SJSA1 (cell line): Measurements from ENCODE around the gene SOCS7. TPM values are rescaled to one million over a fixed set of nuclear protein-coding genes. Genes with fewer than 3 reads are reported as not detected.
"Not testable (repeated sequence)": the region's sequence is repeated elsewhere in the genome, so short reads cannot be mapped to it uniquely, and the experiment has no call there.

Experiments used
- DNase-seq, 2 experiments: peaks; one replicate each; pipeline ENCODE4 v3.0.0-alpha.2; 2015 to 2020; ENCODE audit warnings: low spot score in 2 of 2, low read depth in 1 of 2
- H3K27ac ChIP-seq: fragments of 250-450 bp; sonication (Bioruptor Pico); 2 replicates; pipeline ENCODE4 v1.5.1; 2020; ENCODE audit warnings: mild to moderate bottlenecking, moderate library complexity
- H3K27me3 ChIP-seq: fragments of 250-450 bp; sonication (Bioruptor Pico); replicated peaks from 2 replicates; pipeline ENCODE4 v1.5.1; 2020; ENCODE audit warnings: mild to moderate bottlenecking, moderate library complexity
- H3K36me3 ChIP-seq: fragments of 250-450 bp; sonication (Bioruptor Pico); 2 replicates; pipeline ENCODE4 v1.5.1; 2020; ENCODE audit warnings: mild to moderate bottlenecking
- H3K4me1 ChIP-seq: fragments of 250-450 bp; sonication (Bioruptor Pico); replicated peaks from 2 replicates; pipeline ENCODE4 v1.6.1; 2021; ENCODE audit warnings: mild to moderate bottlenecking
- H3K4me3 ChIP-seq: fragments of 250-450 bp; sonication (Bioruptor Pico); 2 replicates; pipeline ENCODE4 v1.5.1; 2020; ENCODE audit warnings: mild to moderate bottlenecking
- H3K9me3 ChIP-seq: fragments of 250-450 bp; sonication (Bioruptor Pico); replicated peaks from 2 replicates; pipeline ENCODE4 v1.5.1; 2020; ENCODE audit warnings: mild to moderate bottlenecking
- total RNA-seq: library from RNA; depleted of rRNA; stranded (reverse); fragments of >200 nt; shearing (Covaris generic); gene quantifications from 2 replicates; pipeline ENCODE4 v1.2.3, GENCODE V29; 2014

SOCS7 gene
- total RNA-seq, 1 experiment from 2014 or later, result 14.2 TPM

DNA sequence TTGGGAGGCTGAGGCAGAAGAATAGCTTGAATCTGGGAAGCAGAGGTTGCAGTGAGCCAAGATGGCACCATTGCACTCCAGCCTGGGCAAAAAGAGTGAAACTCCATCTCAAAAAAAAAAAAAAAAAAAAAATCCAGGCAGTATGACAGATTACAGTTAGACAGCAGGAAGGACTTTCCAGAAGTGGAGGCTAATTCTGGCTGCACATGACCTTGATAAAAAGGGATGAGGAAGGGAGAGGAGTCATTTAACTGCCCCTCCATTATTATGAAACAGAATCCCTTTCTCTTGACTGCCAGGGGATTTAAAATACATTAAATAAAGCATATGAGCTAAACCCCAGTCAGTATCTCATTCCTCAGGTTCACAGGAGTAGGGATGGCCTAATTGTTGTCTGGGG is 74.8 kb downstream of the SOCS7 start:
- no peak for DNase-seq
- Histone ChIP-seq H3K9me3 (no peaks in the 10 kb centered on the region), H3K27me3 (no peaks in the 10 kb centered on the region), H3K36me3 (peaks cover 11% of the 10 kb centered on the region), H3K4me3 (no peak overlapping the region), H3K27ac (no peak overlapping the region), H3K4me1 (peaks cover 43% of the 10 kb centered on the region)

DNA sequence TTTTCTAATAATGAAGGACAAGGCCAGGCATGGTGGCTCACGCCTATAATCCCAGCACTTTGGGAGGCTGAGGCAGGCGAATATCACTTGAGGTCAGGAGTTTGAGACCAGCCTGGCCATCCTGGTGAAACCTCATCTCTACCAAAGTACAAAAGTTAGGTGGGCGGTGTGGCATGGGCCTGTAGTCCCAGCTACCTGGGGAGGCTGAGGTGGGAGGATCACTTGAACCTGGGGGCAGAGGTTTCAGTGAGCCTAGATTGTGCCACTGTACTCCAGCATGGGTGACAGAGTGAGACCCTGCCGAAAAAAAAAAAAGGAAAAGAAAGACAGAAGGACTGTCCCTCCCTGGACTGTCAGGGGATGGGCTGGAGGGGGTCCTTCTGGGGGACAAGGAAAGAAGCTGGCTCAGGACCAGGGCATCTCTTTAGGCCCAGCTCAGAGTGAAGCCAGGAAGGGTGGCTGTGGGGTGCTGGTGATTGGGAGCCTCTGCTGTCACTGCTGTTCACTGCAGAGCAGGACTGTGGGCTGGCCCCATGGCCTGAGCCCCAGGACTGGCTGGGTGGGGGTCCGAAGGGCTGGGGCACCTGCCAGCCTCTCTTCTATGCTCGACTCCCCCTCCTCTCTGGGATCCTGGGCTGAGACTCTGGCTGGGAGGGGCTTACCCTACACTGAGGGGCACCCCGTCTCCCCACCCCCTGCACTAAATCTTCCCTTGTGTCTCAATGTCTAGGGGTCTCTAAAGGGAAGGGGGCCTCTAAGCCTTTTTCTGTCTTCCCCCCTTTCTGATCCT is 75.7 kb downstream of the SOCS7 start:
- H3K36me3 ChIP-seq, result peaks cover 11% of the 10 kb centered on the region
- H3K27ac ChIP-seq, result peak overlapping the region; percentile 54
- H3K27me3 ChIP-seq, result no peaks in the 10 kb centered on the region
- H3K4me1 ChIP-seq, result peaks cover 39% of the 10 kb centered on the region
- H3K4me3 ChIP-seq, result peak overlapping the region; percentile 95
- no peaks in the 10 kb centered on the region for H3K9me3 ChIP-seq
- DNase-seq, result no peak

DNA sequence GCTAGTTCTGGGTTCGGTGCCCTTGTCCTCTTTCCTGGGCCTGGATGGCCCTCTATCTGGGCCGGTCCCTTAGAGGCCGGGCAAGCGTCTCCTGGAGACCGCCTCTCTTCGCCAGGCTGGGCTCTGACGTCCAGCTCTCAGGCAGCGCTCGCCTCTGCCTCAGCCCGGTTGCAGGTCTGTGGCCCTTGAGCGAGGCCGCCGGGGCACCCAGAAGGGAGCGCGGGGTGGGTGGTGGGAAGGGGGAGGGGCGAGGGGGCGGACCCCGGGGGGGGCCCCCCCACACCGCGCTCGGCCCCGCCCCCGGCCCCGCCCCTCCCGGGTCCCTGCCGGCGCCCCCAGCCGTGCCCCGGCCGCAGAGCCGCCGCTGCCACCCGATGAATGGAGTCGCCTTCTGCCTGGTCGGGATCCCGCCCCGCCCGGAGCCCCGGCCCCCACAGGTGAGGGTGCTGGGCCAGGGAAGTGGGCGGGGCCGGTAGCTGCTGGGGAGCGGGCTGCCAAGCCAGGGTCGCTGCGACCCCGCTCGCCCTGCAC is 76.5 kb downstream of the SOCS7 start, which contains the start of gene ARHGAP23:
TSS of gene ARHGAP23 (plus strand) at position 353 of the 531 bp plus-strand sequence. CDS start at position 375, 22 bp downstream.
- DNase-seq, result peak; percentile 45 to 79
- Histone ChIP-seq H3K27me3 (no peaks in the 10 kb centered on the region), H3K27ac (peak within 1 kb of the TSS; percentile 63), H3K36me3 (peaks cover 11% of the 10 kb centered on the region), H3K4me1 (peaks cover 39% of the 10 kb centered on the region), H3K9me3 (no peaks in the 10 kb centered on the region), H3K4me3 (peak within 1 kb of the TSS; percentile 95)

DNA sequence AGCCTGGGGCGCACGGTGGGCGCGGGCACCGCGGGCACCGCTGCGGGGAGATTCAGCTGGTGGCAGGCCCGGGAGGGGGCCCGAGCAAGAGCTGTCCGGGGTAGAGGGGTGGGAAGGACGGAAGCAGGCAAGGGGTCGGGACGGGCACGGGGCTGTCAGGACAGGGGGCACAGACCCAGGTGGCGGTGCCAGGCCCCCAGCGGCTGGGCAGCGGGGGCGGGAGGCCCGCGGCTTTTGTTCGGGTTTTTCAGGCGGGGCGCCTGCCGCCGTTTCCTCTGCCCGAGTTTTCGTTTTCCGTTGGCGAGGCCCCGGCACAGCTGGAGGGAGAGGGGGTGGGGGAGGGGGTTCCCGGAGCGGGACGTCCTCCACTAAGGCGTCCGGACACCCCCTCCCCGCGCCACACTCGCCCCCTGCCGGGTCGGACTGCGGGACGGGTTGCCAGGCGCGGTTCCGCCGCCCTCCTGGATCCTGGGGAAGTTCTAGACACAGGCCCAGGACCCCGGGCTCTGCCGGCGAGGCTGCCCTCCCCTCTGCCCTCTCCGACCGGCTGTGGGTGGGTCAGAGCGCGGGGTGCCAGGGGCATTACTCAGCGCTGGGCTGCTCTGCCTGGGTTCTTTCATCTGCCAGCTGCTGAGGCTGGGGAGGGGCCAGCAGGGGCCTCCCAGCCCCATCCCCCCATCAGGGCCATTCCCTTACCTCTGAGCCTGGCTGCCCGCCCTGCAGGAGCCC is 77.2 kb downstream of the SOCS7 start:
- H3K27me3 ChIP-seq, result no peaks in the 10 kb centered on the region
- H3K4me1 ChIP-seq, result peaks cover 39% of the 10 kb centered on the region
- peak overlapping the region; percentile 63 for H3K27ac ChIP-seq
- H3K9me3 ChIP-seq, result no peaks in the 10 kb centered on the region
- peaks cover 11% of the 10 kb centered on the region for H3K36me3 ChIP-seq
- H3K4me3 ChIP-seq, result peak overlapping the region; percentile 95
- peak; percentile 76 to 78 for DNase-seq

DNA sequence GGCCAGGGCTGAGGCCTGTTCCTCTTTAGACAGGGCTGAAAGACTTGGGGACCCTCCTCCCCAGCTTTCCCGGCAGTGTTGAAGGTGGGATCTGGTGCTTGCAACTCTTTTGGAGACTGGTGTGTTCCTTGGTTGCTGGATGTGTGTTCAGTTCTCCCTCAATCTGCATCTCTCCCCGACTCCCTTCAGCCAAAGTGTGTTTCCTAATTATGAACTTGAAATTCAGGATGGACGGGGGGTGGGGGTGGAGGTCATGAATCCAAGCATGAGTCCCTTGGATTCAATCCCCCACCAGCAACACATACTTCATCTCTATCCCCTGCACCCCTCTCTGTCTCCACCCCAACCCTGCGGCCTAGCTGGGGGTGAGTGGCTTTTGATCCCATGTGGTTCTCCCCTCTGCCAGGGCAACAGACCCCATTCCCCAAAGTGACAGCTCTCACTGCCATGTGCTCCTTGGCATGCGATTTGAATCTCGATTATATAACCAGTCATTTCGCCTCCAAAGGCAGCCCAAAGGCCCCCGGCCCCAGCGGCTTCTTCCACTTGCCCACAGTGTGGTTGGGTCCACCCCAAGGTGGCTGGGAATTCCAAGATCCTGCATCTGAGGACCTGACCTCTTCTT is 77.9 kb downstream of the SOCS7 start:
- Histone ChIP-seq H3K36me3 (peaks cover 11% of the 10 kb centered on the region), H3K4me3 (peak overlapping the region; percentile 95), H3K27ac (no peak overlapping the region), H3K4me1 (peaks cover 39% of the 10 kb centered on the region), H3K9me3 (no peaks in the 10 kb centered on the region), H3K27me3 (no peaks in the 10 kb centered on the region)
- DNase-seq, result no peak

DNA sequence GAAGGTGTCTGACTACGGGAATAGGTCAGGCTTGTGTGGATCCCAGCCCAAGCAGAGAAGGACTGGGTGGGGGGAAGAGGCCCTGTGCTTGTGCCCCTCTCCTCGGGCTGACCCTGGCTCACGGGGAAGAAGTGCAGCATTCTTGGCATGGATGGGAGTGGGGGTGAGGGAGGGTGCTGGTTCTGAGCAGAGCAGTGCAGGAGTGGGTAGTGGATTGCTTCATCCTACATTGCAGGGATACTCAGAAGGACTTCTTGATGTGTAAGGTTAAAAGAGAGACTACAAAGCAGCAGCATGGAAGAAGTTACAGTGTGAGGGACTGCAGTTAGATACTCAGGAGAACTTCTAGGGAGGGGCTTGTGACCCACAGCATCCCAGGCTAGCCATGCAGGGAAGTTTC is 78.7 kb downstream of the SOCS7 start:
- no peaks in the 10 kb centered on the region for H3K27me3 ChIP-seq
- peaks cover 11% of the 10 kb centered on the region for H3K36me3 ChIP-seq
- no peak overlapping the region for H3K4me3 ChIP-seq
- no peaks in the 10 kb centered on the region for H3K9me3 ChIP-seq
- H3K27ac ChIP-seq, result no peak overlapping the region
- peaks cover 39% of the 10 kb centered on the region for H3K4me1 ChIP-seq
- no peak for DNase-seq

DNA sequence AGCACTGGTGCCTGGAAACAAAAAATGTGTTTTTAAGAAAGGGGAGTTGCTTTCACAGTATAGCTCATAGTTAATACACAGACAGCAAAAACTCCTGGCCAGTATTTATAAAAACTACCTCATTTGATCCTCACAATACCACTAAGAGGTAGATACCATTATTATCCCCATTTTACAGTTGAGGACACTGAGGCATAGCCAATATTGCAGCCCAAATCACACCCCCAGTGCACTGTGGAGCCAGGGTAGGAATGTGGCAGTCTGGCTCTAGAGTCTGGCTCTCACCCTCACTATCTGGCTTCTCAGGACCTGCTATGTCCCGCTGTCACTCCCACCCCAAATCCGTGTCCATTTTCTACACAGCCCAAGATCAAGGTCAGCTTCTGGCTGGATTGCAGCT is 79.2 kb downstream of the SOCS7 start:
- Histone ChIP-seq H3K27ac (no peak overlapping the region), H3K4me3 (no peak overlapping the region), H3K9me3 (no peaks in the 10 kb centered on the region), H3K4me1 (peaks cover 34% of the 10 kb centered on the region), H3K27me3 (no peaks in the 10 kb centered on the region), H3K36me3 (peaks cover 11% of the 10 kb centered on the region)
- DNase-seq, result no peak

DNA sequence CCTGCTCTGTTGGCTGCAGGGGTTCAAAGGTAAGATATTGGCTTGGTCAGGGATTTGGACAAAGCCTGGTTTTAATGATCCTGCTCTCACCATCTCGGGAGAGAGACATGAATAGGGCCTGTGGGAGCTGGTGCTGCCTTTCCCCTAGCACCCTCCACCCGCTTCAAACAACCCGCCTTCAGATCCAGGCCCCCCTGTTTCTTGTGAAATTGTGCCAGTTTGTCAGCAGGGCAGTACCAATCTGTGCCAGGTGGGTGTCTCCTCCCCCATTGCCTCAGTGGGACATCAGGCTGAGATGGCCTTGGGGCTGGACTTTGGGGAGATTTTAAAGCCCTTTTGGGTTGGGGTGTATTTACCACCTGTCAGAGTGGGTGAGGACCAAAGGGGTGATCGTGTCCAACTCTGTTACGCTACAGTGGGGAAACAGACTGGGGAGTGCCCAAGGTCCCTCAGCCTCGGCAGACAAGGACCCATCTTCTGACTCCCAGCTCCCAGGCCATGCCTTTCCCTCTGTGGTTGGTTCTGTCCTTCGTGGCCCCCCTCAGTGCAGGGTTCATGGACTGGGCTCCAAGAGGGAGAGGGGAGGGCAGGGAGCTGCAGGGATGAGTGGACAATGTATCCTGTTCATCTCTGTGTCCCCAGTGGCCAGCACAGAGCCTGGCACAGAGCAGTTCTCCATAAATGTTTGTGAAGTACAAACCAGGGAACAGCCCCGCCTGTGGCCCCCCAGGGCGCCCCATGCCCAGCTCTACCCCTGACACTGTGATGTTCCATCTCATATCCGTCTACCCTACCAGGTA is 79.9 kb downstream of the SOCS7 start:
- H3K9me3 ChIP-seq, result no peaks in the 10 kb centered on the region
- no peak for DNase-seq
- H3K4me1 ChIP-seq, result peaks cover 30% of the 10 kb centered on the region
- H3K36me3 ChIP-seq, result peaks cover 11% of the 10 kb centered on the region
- H3K4me3 ChIP-seq, result no peak overlapping the region
- no peak overlapping the region for H3K27ac ChIP-seq
- no peaks in the 10 kb centered on the region for H3K27me3 ChIP-seq

DNA sequence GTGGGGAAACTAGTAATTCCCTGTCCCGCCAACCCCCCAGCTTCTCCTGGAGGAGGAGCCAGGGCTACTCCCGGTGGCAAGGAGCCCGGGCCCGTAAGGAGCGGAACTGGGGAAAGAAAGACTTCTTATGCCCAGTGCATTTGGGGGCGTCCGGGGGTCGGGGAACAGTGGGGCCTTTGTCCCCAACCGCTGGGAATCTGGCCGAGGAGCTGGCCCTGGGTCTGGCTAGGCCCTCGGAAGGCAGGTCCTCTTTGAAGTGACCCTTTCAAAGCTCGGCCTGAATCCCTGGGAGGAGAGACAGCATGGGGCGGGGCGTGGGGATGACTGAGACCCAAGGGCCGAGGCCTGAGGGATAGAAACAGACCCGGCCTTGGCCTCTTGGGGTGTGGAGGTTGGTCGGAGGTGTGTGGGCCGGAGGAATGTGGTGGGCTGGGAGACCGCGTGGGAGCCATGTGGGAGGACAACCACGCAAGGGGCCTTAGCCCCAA is 82.6 kb downstream of the SOCS7 start:
- Histone ChIP-seq H3K36me3 (peaks cover 5% of the 10 kb centered on the region; the same call in 1 of the 2 replicates), H3K27ac (no peak overlapping the region), H3K27me3 (no peaks in the 10 kb centered on the region), H3K4me3 (no peak overlapping the region), H3K4me1 (peaks cover 10% of the 10 kb centered on the region), H3K9me3 (no peaks in the 10 kb centered on the region)
- DNase-seq, result no peak

DNA sequence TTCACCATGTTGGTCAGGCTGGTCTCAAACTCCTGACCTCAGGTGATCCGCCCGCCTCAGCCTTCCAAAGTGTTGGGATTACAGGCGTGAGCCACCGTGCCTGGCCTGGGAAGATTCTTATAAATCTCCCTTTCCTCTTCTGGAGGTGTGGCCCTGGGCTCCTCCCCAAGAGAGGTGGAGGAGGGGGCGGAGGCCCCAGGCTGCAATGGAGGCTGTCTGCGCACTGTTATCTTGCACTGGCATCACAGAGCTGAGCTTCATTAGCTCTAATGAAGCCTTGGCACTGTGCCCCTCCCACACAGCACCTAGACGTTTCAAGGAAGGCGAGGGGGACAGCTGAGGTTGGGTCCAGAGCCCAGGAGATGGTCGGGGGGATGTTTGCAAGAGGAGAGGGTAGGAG is 84.2 kb downstream of the SOCS7 start:
- Histone ChIP-seq H3K4me1 (no peaks in the 10 kb centered on the region), H3K4me3 (no peak overlapping the region), H3K27ac (no peak overlapping the region), H3K9me3 (no peaks in the 10 kb centered on the region), H3K36me3 (peaks cover 5% of the 10 kb centered on the region), H3K27me3 (no peaks in the 10 kb centered on the region)
- no peak for DNase-seq

DNA sequence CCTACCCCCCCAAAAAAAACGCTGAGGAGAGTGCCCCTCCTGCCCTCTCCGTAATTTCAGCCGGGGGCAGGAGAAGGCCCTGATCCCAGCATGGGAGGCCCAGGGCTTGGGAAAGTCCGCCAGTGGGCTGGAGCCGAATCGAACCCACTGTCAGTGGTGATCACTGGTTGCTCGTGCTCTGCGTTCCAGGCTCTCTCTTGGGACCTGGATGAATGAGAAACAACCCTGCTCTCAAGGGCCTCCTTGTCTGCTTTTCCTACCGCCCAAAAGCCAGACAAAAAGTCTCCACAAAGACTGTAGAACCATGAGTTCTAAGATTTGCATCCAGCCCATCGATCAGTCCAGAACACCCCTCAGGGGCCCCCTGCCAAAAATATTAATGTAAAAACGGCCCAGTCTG is 84.7 kb downstream of the SOCS7 start:
- no peak overlapping the region for H3K27ac ChIP-seq
- no peak overlapping the region for H3K4me3 ChIP-seq
- no peaks in the 10 kb centered on the region for H3K27me3 ChIP-seq
- peaks cover 5% of the 10 kb centered on the region for H3K36me3 ChIP-seq
- H3K9me3 ChIP-seq, result no peaks in the 10 kb centered on the region
- DNase-seq, result no peak
- no peaks in the 10 kb centered on the region for H3K4me1 ChIP-seq

DNA sequence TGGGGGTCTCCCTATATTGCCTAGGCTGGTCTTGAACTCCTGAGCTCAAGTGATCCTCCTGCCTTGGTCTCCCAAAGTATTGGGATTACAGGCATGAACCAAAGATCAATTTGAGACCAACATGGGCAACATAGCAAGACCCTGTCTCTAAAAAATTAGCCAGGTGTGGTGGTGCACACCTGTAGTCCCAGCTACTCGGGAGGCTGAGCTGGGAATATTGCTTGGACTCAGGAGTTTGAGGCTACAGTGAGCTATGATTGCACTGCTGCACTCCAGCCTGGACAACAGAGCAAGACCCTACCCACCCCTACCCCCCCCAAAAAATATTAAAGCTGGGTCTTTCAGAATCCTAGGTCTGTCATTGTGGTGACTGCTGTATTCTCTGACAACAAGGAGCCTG is 85.7 kb downstream of the SOCS7 start:
- not testable (repeated sequence) for H3K27me3 ChIP-seq, H3K9me3 ChIP-seq, H3K36me3 ChIP-seq, H3K4me1 ChIP-seq, H3K27ac ChIP-seq, DNase-seq, H3K4me3 ChIP-seq

DNA sequence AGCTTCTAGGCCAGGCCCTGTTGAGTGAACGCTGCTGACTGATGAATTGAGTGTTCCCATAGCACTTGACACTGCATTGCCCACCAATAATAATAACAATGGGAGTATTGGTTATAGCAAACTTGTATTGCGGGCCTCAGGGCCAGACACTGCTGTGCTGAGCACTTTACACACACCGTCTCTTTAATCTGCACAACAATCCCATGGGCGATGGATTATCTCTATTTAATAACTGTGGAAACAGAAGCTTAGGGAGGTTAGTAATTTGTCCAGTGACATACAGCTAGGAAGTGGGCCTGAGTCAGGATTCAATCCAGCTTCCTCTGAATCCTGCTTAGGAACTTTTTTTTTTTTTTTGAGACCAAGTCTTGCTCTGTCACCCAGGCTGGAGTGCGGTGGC is 87.8 kb downstream of the SOCS7 start:
- Histone ChIP-seq H3K4me3 (no peak overlapping the region), H3K27me3 (no peaks in the 10 kb centered on the region), H3K27ac (no peak overlapping the region), H3K9me3 (no peaks in the 10 kb centered on the region), H3K4me1 (peaks cover 6% of the 10 kb centered on the region), H3K36me3 (peaks cover 8% of the 10 kb centered on the region)
- no peak for DNase-seq
